WTC11 (cell line): ENCODE data around the gene C10orf95. TPM values are rescaled to one million over a fixed set of nuclear protein-coding genes. Genes with fewer than 3 reads are reported as not detected.

ENCODE experiments used
- ATAC-seq: fragments of 200-7000 bp; cut with Tn5 transposase; 2 replicates; pipeline ENCODE4 v1.10.0; 2021; ENCODE audit warnings: mild to moderate bottlenecking, moderate library complexity
- CTCF ChIA-PET: fragments of 300-600 bp; sonication (Branson Sonifier 250); formaldehyde crosslinking; loops from one replicate; lab custom pipeline; 2021; ENCODE audit warnings: antibody characterized with exemption; lab: Charles Lee
- POLR2A ChIA-PET: fragments of 350-600 bp; sonication (Branson Sonifier 250); formaldehyde crosslinking; loops from one replicate; lab custom pipeline; 2021; ENCODE audit warnings: antibody characterized with exemption; lab: Charles Lee
- DNase-seq: peaks from one replicate; pipeline ENCODE4 v3.0.0; 2021; ENCODE audit warnings: low spot score
- H3K27ac Mint-ChIP-seq: 2 replicates; pipeline ENCODE4 v1.8.0; 2021; ENCODE audit warnings: mixed read lengths
- H3K27me3 Mint-ChIP-seq: 2 replicates; pipeline ENCODE4 v1.8.0; 2021; ENCODE audit warnings: low read depth, mild to moderate bottlenecking, moderate library complexity, mixed read lengths
- H3K36me3 Mint-ChIP-seq: 2 replicates; pipeline ENCODE4 v1.8.0; 2021; ENCODE audit warnings: mixed read lengths
- H3K4me1 Mint-ChIP-seq: 2 replicates; pipeline ENCODE4 v1.8.0; 2022; ENCODE audit warnings: mixed read lengths
- H3K4me3 Mint-ChIP-seq: 2 replicates; pipeline ENCODE4 v1.8.0; 2021; ENCODE audit warnings: mild to moderate bottlenecking, moderate library complexity, mixed read lengths
- H3K9me3 Mint-ChIP-seq: 2 replicates; pipeline ENCODE4 v1.8.0; 2021; ENCODE audit warnings: mixed read lengths
- MYBL2 ChIP-seq: sonication (generic); formaldehyde crosslinking; IDR thresholded peaks from 2 replicates; pipeline ENCODE4 v1.8.1; 2023; ENCODE audit warnings: mild to moderate bottlenecking, moderate library complexity, missing genetic modification reagents
- SP1 ChIP-seq: sonication (generic); formaldehyde crosslinking; conservative IDR thresholded peaks from 2 replicates; pipeline ENCODE4 v1.8.1; 2022; ENCODE audit warnings: missing genetic modification reagents
- ZNF263 ChIP-seq: sonication (generic); formaldehyde crosslinking; IDR thresholded peaks from 2 replicates; pipeline ENCODE4 v1.8.1; 2022; ENCODE audit warnings: low read depth, mild to moderate bottlenecking, moderate library complexity, missing genetic modification reagents
- ZNF317 ChIP-seq: sonication (generic); formaldehyde crosslinking; IDR thresholded peaks from 2 replicates; pipeline ENCODE4 v1.8.1; 2023; ENCODE audit warnings: low read depth, mild to moderate bottlenecking, moderate library complexity, missing genetic modification reagents, borderline replicate concordance
- ZNF416 ChIP-seq: fragments of 250-450 bp; sonication (Bioruptor Pico); IDR thresholded peaks from 2 replicates; pipeline ENCODE4 v1.9.0; 2021; ENCODE audit warnings: mild to moderate bottlenecking, inconsistent platforms
- total RNA-seq: library from RNA; stranded (reverse); gene quantifications from 3 replicates; pipeline ENCODE4 v1.2.3, GENCODE V29; 2021
- TF ChIP-seq, protein P1 (sequence below): fragments of 250-450 bp; sonication (Bioruptor Pico); IDR thresholded peaks from 2 replicates; pipeline ENCODE4 v1.9.0; 2021; ENCODE audit warnings: mild to moderate bottlenecking, borderline replicate concordance
- TF ChIP-seq, protein P2 (sequence below): sonication (generic); formaldehyde crosslinking; IDR thresholded peaks from 2 replicates; pipeline ENCODE4 v1.8.0; 2022; ENCODE audit warnings: mild to moderate bottlenecking, missing genetic modification reagents
- TF ChIP-seq, protein P3 (sequence below): sonication (generic); formaldehyde crosslinking; IDR thresholded peaks from 2 replicates; pipeline ENCODE4 v1.8.1; 2023; ENCODE audit warnings: mild to moderate bottlenecking, missing genetic modification reagents
- TF ChIP-seq, protein P4 (sequence below): sonication (generic); formaldehyde crosslinking; conservative IDR thresholded peaks from 2 replicates; pipeline ENCODE4 v1.8.1; 2023; ENCODE audit warnings: mild to moderate bottlenecking, low read depth, missing genetic modification reagents, moderate library complexity
- TF ChIP-seq, protein P5 (sequence below): sonication (generic); formaldehyde crosslinking; IDR thresholded peaks from 2 replicates; pipeline ENCODE4 v1.8.0; 2022; ENCODE audit warnings: mild to moderate bottlenecking, missing genetic modification reagents
- TF ChIP-seq, protein P6 (sequence below): sonication (generic); formaldehyde crosslinking; IDR thresholded peaks from 2 replicates; pipeline ENCODE4 v1.8.1; 2022; ENCODE audit warnings: low read depth, mild to moderate bottlenecking, moderate library complexity, missing genetic modification reagents, borderline replicate concordance

The C10orf95 gene
- total RNA-seq, 1 experiment from 2014 or later = 0.96 TPM

DNA sequence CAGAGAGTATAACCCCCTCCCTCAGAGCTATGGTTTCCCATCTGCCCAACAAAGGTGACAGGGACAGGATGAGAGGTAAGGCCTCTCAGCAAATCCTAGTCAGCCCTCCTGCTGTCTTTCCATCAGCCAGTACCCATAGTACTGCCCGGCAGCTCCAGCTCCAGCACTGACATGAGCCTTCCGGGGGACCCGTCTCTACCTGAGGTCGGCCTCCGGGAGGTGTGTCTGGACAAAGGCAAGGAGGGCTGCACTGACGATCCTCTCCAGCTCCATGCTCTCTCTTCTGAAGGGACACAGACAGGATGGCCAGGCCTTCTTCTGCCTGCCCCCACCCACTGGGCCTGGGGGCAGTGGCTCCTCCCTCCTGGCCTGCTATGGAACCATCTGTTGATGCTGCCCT is 26.4 kb downstream of the C10orf95 start (continued):
- TF ChIP-seq, protein P1, sequence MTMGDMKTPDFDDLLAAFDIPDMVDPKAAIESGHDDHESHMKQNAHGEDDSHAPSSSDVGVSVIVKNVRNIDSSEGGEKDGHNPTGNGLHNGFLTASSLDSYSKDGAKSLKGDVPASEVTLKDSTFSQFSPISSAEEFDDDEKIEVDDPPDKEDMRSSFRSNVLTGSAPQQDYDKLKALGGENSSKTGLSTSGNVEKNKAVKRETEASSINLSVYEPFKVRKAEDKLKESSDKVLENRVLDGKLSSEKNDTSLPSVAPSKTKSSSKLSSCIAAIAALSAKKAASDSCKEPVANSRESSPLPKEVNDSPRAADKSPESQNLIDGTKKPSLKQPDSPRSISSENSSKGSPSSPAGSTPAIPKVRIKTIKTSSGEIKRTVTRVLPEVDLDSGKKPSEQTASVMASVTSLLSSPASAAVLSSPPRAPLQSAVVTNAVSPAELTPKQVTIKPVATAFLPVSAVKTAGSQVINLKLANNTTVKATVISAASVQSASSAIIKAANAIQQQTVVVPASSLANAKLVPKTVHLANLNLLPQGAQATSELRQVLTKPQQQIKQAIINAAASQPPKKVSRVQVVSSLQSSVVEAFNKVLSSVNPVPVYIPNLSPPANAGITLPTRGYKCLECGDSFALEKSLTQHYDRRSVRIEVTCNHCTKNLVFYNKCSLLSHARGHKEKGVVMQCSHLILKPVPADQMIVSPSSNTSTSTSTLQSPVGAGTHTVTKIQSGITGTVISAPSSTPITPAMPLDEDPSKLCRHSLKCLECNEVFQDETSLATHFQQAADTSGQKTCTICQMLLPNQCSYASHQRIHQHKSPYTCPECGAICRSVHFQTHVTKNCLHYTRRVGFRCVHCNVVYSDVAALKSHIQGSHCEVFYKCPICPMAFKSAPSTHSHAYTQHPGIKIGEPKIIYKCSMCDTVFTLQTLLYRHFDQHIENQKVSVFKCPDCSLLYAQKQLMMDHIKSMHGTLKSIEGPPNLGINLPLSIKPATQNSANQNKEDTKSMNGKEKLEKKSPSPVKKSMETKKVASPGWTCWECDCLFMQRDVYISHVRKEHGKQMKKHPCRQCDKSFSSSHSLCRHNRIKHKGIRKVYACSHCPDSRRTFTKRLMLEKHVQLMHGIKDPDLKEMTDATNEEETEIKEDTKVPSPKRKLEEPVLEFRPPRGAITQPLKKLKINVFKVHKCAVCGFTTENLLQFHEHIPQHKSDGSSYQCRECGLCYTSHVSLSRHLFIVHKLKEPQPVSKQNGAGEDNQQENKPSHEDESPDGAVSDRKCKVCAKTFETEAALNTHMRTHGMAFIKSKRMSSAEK = no peak
- no peak for TF ChIP-seq SP1 (CRISPR knock-in tag)
- TF ChIP-seq, protein P2, sequence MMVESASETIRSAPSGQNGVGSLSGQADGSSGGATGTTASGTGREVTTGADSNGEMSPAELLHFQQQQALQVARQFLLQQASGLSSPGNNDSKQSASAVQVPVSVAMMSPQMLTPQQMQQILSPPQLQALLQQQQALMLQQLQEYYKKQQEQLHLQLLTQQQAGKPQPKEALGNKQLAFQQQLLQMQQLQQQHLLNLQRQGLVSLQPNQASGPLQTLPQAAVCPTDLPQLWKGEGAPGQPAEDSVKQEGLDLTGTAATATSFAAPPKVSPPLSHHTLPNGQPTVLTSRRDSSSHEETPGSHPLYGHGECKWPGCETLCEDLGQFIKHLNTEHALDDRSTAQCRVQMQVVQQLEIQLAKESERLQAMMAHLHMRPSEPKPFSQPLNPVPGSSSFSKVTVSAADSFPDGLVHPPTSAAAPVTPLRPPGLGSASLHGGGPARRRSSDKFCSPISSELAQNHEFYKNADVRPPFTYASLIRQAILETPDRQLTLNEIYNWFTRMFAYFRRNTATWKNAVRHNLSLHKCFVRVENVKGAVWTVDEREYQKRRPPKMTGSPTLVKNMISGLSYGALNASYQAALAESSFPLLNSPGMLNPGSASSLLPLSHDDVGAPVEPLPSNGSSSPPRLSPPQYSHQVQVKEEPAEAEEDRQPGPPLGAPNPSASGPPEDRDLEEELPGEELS = no peak
- no peak for TF ChIP-seq MYBL2 (CRISPR knock-in tag)

DNA sequence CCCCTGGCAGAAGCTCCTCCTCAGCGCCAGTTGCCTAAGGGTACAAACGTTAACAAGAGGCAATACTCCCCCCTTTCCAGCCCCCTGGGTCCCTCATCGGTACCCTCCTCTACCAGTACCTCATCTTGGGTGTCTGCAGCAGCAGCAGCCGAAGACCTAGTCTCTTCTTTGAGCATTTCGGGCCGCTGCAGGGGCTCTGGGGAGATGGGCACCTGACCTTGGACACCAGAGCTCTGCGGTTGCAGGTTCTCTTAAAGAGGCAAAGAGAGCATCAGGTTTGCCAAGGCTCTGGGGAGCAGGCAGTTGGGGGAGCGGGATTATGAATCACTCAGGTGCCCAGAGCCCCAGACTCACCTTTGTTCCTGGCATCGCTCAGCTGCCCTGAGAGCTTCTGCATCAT is 27.2 kb downstream of the C10orf95 start:
- Mint-ChIP-seq H3K36me3 (peaks cover 9% of the 10 kb centered on the region; the same call in 1 of the 2 replicates), H3K27ac (no peak overlapping the region), H3K9me3 (no peaks in the 10 kb centered on the region), H3K27me3 (peaks cover 11% of the 10 kb centered on the region), H3K4me3 (no peak overlapping the region), H3K4me1 (peaks cover 9% of the 10 kb centered on the region)
- ChIA-PET CTCF (interaction anchor here (0.7 to 6.7 kb wide), 8 partner anchors 20 to 254 kb away, joined by 3 to 68 read pairs (median 22); partner anchors contain the start of genes C10orf95 and NFKB2), POLR2A (interaction anchor here (0.7 to 5.0 kb wide), 3 partner anchors 7 to 38 kb away, joined by 3 to 34 read pairs (median 33); partner anchors contain the start of gene CUEDC2)
- TF ChIP-seq, protein P3, sequence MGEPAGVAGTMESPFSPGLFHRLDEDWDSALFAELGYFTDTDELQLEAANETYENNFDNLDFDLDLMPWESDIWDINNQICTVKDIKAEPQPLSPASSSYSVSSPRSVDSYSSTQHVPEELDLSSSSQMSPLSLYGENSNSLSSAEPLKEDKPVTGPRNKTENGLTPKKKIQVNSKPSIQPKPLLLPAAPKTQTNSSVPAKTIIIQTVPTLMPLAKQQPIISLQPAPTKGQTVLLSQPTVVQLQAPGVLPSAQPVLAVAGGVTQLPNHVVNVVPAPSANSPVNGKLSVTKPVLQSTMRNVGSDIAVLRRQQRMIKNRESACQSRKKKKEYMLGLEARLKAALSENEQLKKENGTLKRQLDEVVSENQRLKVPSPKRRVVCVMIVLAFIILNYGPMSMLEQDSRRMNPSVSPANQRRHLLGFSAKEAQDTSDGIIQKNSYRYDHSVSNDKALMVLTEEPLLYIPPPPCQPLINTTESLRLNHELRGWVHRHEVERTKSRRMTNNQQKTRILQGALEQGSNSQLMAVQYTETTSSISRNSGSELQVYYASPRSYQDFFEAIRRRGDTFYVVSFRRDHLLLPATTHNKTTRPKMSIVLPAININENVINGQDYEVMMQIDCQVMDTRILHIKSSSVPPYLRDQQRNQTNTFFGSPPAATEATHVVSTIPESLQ = no peak
- TF ChIP-seq ZNF416 (CRISPR knock-in tag) = no peak
- TF ChIP-seq, protein P4, sequence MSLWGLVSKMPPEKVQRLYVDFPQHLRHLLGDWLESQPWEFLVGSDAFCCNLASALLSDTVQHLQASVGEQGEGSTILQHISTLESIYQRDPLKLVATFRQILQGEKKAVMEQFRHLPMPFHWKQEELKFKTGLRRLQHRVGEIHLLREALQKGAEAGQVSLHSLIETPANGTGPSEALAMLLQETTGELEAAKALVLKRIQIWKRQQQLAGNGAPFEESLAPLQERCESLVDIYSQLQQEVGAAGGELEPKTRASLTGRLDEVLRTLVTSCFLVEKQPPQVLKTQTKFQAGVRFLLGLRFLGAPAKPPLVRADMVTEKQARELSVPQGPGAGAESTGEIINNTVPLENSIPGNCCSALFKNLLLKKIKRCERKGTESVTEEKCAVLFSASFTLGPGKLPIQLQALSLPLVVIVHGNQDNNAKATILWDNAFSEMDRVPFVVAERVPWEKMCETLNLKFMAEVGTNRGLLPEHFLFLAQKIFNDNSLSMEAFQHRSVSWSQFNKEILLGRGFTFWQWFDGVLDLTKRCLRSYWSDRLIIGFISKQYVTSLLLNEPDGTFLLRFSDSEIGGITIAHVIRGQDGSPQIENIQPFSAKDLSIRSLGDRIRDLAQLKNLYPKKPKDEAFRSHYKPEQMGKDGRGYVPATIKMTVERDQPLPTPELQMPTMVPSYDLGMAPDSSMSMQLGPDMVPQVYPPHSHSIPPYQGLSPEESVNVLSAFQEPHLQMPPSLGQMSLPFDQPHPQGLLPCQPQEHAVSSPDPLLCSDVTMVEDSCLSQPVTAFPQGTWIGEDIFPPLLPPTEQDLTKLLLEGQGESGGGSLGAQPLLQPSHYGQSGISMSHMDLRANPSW (CRISPR knock-in tag) = no peak
- TF ChIP-seq ZNF263 = no peak
- TF ChIP-seq ZNF317 (CRISPR knock-in tag) = no peak
- DNase-seq (no peak), ATAC-seq (no peak)

DNA sequence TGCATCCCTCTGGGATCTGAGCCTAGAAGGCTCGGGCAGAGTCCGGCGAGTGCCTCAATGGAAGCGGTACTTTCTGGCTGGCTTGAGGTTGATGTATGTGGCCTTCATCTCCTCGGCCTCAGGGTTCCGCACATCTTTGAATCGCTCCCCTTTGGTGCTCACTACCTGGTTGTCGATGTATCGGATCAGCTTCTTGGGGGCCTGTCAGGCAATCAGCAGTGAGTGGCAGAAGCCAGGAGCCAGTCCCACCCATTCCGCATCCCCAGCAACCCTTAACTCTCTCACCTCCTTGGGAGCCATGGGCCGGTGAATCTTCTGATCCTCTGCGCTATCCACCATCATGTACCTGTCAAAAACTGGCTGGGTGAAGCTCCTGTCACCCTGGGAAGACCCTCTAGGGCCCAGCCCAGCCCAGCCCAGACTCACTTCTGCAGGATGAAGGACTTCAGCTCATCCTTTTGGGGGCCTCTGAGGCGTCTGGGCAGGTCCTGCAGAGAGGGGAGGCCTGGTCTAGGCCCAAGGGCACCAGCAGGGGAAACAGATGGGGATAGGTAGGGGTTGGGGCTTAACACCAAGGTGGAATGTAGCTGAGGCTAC is 27.9 kb downstream of the C10orf95 start:
- no peak overlapping the region for H3K4me3 Mint-ChIP-seq
- ATAC-seq = no peak
- peaks cover 8% of the 10 kb centered on the region for H3K27me3 Mint-ChIP-seq
- peaks cover 9% of the 10 kb centered on the region for H3K4me1 Mint-ChIP-seq
- peaks cover 9% of the 10 kb centered on the region; the same call in 1 of the 2 replicates for H3K36me3 Mint-ChIP-seq
- TF ChIP-seq, protein P5, sequence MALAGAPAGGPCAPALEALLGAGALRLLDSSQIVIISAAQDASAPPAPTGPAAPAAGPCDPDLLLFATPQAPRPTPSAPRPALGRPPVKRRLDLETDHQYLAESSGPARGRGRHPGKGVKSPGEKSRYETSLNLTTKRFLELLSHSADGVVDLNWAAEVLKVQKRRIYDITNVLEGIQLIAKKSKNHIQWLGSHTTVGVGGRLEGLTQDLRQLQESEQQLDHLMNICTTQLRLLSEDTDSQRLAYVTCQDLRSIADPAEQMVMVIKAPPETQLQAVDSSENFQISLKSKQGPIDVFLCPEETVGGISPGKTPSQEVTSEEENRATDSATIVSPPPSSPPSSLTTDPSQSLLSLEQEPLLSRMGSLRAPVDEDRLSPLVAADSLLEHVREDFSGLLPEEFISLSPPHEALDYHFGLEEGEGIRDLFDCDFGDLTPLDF (CRISPR knock-in tag) = no peak
- TF ChIP-seq, protein P6, sequence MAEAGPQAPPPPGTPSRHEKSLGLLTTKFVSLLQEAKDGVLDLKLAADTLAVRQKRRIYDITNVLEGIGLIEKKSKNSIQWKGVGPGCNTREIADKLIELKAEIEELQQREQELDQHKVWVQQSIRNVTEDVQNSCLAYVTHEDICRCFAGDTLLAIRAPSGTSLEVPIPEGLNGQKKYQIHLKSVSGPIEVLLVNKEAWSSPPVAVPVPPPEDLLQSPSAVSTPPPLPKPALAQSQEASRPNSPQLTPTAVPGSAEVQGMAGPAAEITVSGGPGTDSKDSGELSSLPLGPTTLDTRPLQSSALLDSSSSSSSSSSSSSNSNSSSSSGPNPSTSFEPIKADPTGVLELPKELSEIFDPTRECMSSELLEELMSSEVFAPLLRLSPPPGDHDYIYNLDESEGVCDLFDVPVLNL = no peak
- no peak overlapping the region for H3K27ac Mint-ChIP-seq
- CTCF ChIA-PET = interaction anchor here (0.7 to 6.7 kb wide), 18 partner anchors 8 to 254 kb away, joined by 3 to 68 read pairs (median 24); partner anchors contain the start of genes C10orf95, CUEDC2, GBF1 and NFKB2
- DNase-seq = no peak
- H3K9me3 Mint-ChIP-seq = no peaks in the 10 kb centered on the region
- POLR2A ChIA-PET = interaction anchor here (0.8 to 5.0 kb wide), 4 partner anchors 8 to 50 kb away, joined by 3 to 34 read pairs (median 30); partner anchors contain the start of genes C10orf95 and CUEDC2
